ENCODE measurements around the gene CHMP4B.

The CHMP4B gene

DNA sequence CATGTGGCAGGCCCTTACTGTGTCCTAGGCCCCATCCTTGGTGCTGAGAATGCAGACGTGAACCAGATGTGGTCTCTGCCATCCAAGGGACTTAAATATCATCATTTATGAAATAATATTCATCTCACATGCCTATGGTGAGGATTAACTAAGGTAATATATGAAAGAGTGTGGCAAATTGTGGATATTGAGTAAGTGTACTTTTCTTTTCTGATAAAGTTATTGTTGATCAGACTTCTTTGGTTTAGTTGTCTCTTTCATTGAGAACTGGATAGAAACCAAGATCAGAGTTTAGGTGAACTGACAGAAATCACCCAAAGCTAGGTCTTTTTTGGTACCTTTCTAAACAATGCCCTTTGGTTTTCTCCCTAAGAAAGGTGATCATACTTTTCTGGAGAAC, 5.0 kb downstream of the CHMP4B start:
- no peak for DNase-seq (ENCODE audit: insufficient read length, low spot score)
- no peak for FAIRE-seq

DNA sequence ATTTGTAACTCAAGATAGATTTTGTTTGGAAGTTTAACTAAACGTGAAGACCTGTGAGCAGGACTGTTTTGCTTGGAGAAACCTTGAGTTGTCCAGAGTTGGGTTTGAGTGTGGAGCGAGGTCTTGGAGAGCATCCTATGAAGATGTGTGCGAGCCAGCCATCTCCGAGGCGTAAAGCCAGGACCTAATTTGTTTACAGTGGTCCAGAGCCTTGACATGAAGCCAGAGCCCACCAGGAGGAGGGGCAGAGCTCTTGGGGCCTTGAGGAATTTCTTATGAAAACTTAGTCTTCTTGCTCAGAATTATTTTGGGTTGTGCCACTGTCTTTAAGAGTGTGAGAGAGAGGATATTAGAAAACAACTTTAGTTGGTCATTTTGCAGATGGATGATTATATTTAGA, 6.3 kb downstream of the CHMP4B start:
- DNase-seq (ENCODE audit: insufficient read length, low spot score) (no peak), FAIRE-seq (no peak)

DNA sequence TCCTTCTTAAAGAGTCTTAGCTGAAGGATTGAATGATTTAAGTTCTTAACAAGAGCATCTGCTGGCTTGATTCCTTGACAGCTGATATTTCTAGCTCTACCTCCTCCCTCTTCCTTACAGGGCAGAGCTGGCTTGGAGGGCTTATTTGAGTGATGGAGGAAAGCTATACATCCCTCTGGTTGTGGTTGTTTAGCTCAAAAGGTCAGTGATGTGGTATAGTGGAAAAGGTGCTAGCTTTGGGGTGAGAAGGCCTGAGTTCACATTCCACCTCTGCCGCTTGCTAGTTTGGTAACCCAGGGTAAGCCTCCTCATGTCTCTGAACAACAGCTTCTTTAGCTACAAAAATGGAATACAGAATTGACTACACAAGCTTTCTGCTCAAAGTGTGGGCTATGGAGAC, 8.3 kb downstream of the CHMP4B start:
- FAIRE-seq (no peak), DNase-seq (ENCODE audit: insufficient read length, low spot score) (no peak)

DNA sequence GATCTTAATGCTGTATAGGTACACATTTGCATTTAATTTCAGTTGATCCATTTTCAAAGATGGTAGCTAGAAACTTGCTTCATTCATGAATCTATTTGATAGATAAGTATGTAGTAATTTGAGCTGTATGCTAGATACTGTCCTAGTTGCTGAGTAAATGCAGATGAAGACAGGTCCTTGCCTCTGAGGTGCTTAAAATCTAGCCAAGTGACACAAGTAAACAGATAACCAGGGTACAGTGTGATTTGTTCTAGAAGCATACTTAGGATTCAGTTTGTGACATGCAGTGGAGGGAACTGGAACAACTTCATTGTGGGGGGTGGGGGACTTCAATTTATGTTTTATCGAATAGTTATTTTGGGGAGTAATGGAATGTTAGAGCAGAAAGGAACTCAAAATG, 9.2 kb downstream of the CHMP4B start:
- FAIRE-seq (no peak), DNase-seq (ENCODE audit: insufficient read length, low spot score) (no peak)

DNA sequence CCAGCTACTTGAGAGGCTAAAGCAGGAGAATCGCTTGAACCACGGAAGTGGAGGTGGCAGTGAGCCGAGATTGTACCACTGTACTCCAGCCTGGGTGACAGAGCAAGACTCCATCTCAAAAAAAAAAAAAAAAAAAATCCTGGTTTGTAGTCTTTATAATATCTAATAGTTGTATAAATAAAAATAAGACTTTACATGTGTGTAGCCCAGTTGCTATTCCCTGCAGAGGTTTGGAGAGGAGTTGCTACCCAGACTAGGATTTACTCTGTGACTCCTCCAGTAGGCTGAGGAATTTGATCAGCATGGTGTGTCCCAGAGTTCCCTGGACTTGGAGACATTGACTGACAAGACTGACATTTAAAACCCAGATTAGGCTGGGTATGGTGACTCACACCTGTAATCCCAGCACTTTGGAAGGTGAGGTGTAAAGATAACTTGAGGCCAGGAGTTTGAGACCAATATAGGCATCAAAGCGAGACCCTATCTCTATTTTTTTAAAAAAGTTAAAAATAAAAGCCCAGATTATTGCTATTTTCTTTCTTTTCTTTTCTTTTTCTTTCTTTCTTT, 10.2 kb downstream of the CHMP4B start:
- no peak for FAIRE-seq
- no peak for DNase-seq (ENCODE audit: insufficient read length, low spot score)

DNA sequence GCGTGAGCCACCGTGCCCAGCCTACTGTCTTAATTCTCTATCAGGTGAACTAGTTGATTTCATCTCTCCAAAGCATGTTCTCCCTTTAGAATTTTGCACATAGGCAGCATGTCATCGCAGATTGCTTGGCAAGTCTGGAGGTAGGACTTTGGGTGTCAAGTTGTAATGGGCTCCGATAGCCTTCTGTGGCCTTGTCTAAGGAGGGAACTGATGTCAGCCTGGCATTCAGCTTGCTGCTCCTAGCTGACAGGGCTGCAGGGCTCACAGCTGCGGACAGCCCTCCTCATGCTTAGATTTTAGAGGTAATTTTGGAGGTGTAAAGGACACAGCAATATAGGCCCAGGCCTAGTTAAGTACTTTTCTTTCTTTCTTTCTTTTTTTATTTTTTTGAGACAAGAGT, 11.3 kb downstream of the CHMP4B start:
- no peak for FAIRE-seq
- DNase-seq (ENCODE audit: insufficient read length, low spot score): no peak

DNA sequence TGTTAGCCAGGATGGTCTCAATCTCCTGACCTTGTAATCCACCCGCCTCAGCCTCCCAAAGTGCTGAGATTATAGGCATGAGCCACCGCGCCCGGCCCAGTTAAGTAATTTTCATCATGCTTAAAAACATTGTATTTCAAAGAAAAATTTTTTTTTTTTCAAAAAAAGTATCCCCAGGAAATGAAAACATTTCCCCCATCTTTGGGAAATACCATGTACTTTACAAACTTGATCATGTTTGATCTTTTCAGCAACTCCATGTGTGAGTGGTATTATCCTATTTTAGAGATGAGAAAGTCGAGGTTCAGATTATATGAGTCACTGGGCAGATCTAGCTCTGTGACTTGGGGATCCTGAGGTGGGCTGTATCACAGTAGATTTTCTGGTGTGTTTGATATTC, 11.8 kb downstream of the CHMP4B start:
- no peak for FAIRE-seq
- no peak for DNase-seq (ENCODE audit: insufficient read length, low spot score)

DNA sequence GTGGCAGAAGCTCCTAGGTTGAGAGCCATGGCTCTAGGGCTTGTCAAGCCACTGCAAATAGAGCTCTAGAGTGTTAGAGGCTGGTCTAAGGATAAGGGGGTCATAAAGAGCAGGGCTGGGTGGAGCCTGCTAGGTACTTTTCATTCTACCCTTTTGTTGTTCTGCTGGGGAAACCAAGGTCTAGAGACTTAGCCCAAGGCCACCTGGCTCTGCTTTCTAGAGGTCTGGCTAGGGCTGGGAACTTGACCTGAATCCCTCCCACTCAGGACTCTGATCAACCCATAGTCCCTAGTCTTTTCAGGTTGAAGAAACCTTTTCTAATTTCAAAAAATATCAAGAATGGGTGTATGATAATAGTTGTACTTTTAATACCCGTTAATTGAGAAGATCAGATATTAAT, 13.7 kb downstream of the CHMP4B start:
- FAIRE-seq (no peak), DNase-seq (ENCODE audit: insufficient read length, low spot score) (no peak)

DNA sequence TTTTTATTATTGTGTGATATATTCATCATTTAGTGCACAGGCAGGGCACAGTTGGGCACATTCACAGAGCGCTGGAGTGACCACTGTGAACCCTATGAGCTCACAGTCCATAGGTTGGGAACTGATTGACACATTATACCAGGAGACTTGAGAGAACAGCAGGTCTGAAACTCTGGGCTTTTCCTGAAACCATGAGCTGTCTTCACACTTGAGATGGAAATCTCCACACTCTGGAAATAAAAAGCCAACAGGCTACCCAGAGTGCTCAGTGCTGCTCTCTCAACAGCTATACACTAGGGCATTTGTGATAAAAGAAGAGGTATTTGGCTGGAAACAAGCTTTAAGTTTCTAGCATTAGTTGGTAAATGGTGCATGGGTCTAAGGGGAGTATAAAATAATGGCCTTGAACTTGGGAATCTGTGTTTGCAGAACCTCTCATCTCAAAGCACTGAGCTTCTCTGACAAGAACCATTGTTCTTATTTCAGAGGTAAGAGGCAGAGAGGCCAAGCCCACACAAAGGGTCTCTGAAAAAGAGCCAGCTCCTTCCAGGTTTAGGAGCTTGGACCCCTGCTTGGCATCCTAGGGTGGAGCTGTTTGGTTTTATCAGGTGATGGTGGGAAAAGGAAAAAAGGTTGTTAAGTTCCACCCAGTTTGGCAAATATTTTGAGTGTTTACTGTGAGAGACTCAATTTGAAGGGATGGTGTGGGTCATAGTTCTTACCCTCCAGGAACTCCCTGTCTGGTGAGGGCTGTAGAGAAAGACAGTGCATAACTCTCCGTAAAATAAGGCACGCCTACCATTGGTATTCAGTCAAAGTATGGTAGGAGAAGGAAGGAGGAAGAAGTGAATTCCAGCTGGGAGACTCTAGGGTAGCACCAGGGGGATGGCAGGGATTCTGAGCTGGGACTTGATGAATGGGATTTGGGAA, 14.5 kb downstream of the CHMP4B start:
- DNase-seq (ENCODE audit: insufficient read length, low spot score) (no peak), FAIRE-seq (no peak)

DNA sequence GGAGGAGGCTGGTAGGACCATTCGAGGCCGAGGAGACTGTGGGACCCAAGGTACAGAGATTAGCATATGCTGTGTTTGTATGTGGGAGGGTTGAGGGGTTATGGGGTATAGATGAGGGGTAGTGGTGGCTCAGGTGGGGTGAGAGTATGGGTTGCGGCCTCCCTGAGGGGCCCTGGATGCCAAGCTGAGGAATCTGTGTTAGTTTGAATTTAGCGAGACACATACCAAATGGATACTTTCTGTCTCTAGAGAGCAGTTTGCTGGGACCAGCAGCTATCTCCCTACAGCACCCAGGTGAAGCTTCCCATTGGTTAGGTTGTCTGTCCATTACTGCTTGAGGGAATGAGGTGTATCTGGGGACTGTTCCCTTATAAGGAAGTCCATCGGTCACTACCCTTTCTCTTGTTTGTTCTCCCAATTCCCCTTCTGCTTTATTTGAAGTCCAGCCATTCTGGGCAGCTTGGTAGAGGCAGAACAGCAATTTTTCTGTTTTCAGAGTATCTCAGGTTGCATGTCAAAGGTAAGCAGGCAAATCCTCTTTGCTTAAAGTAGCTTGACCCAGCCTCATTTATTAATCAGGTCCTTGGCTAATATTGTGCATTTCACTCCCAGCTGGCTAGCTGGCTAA, 15.2 kb downstream of the CHMP4B start:
- FAIRE-seq (no peak), DNase-seq (ENCODE audit: insufficient read length, low spot score) (no peak)

DNA sequence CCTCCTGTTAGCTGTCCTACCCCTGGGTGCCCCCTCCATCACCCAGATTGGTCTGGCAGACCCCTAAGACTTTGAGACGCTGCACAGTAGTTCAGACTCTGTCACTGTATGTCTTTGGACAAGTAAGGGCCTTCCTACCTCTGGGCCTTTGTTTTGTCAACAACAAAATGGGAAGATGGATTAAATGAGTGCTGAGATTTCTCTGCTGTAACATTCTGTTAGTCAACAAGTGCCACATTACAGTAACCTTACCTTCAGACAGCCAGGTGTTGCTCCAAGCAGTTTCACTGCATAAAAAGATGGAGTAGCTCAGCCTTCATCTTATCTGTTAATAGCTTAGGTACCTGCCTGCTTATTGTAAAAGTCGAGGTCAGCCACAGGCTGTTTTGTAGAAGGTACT, 16.0 kb downstream of the CHMP4B start:
- DNase-seq (ENCODE audit: insufficient read length, low spot score) (no peak), FAIRE-seq (no peak)

DNA sequence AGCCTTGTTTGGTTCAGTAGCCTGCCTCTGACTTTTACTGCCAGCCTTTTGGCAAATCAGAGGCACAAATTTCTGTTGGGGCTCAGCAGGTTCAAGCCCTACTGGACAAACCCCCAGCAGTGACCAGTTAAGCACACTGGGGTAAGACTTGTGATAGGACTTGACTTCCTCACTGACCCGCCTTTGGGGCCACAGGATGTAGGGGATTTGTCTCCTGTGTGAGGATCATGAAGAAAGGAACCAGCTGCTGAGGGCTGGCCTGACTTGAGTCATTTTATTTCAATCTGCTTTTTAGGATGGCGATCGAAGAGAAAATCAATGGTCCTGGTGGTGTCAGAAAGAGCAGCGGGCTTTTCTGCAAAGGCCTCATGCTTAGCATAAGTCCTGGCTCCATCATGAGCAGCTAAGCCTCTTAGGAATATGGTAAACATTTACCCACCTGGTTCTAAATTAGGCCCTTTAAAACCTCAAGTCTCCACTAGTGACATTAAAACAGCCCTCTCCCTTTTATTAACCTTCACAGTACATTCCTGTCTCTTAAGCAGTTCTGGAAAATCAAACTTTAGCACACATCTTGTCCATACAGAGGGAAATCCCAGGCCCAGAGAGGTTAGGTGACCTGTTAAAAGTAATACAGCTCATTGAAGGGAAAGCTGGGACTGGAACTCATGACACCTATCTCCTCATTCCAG, 16.6 kb downstream of the CHMP4B start:
- DNase-seq (ENCODE audit: insufficient read length, low spot score): no peak
- FAIRE-seq: no peak

DNA sequence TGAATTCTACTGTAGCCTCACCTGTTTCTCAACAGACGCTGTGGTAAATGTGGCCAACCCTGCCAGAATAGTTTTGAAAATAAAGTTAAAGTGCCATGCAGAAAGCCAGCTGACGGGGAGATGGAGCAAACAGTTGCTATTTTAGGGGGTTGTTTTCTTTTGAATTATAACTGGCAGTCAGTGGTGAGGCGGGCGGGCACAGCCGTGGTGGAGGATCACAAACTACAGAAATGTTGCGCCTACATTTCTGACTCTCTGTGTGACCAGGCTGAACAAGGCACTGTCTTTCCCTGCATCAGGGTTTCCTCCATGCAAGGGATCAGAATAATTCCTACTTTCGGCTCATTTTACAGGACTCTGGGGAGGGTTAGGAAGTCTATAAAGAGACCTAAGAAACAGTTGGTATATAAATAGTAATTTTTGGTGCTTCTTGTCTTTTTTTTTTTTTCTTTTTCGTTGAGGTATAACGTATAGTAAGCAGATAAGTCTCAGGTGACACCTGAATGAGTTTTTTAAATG, 17.2 kb downstream of the CHMP4B start:
- DNase-seq (ENCODE audit: insufficient read length, low spot score) (no peak), FAIRE-seq (no peak)

DNA sequence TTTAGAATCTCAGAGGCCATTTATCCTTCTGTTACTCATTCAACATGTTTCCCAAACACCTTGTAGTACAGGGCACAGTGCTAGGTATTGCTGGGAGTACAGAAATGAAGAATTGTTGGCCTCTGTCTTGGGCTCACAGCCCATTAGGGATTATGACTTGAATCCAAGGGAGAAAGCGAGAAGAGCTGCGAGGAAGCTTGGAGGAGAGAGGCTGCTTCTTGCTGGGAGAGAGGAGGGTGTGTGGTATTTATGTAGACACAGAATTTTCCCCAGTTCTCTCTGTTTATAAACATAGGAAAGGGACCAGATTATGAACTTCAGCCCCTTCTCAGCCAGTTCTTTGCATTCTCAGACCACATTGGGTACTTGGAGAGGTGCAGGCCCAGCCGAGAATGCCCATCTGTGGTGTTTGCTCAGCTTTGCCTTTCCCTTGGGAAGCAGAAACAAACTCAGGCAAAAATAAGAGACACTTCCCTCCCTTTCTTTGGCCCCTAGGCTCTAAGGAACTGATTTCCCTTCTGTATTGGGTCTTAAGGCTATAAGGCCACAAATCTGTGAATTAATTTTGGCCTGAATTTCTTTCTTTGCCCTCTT, 17.9 kb downstream of the CHMP4B start:
- no peak for DNase-seq (ENCODE audit: insufficient read length, low spot score)
- FAIRE-seq: no peak

DNA sequence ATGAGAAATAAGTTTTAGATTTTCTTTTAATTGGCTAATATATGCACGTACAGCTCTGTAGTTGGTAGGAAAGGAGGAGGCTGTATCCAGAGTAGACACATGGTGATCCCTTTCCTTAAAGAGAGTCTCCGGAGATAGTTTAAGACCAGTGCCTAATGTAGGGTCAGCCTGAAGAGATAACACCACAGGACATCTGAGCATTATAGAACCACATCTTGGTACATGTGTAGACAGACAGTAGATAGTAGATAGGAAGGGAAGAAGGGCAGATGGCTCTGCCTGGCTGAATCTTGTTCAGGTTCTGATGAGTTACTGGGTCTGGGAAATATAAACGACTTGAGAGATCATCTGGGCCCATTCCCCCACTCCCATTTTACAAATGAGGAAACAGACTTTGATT, 18.5 kb downstream of the CHMP4B start:
- DNase-seq (ENCODE audit: insufficient read length, low spot score): no peak
- FAIRE-seq: no peak

DNA sequence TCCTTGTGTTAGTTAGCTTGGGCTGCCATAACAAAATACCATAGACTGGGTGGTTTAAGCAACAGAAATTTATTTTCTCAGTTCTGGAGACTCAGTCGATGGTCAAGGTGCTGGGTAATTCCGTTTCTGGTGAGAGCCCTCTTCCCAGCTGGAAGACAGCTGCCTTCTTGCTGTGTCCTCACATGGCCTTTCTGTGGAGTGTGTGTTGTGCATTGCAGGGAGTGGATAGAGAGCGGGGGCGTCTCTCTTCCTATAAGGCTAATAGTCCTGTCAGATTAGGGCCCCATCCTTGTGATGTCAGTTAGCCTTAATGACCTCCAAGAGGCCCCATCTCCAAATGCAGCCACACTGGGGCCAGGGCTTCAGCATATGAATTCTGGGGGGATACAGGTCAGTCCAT, 19.2 kb downstream of the CHMP4B start:
- no peak for DNase-seq (ENCODE audit: insufficient read length, low spot score)
- no peak for FAIRE-seq

DNA sequence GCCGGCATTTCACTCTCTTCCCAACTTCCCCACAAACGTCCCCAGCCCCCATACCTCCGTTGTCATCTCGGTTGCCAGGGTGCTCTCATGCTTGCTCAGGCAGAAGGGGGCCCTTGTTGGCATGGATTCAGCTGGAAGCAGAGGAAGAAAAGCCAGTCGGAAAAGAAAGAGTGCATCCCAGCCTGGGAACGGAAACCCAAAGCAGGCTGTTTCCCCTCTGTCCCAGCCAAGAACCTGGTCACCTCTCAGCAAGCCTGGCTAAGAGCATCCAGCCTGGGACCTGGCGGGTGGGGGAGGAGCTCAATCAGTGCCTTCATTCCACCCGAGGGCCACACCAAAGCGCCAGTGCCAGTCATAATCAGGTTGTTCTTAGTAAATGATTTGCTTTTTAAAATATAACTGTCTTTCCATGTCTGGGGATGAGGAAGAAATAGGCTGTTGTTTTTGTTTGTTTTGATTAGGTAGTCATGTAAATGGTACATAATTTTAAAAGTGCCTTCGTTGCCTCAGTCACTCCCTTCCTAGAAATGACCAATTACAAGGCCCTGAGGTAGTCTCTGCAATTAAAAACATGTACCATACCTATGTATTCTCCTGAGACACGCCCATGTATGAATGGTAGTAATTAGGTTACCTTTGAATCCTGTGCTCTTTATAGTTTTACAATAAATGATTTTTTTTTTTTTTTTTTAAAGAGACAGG, 21.1 kb downstream of the CHMP4B start:
- FAIRE-seq: no peak

DNA sequence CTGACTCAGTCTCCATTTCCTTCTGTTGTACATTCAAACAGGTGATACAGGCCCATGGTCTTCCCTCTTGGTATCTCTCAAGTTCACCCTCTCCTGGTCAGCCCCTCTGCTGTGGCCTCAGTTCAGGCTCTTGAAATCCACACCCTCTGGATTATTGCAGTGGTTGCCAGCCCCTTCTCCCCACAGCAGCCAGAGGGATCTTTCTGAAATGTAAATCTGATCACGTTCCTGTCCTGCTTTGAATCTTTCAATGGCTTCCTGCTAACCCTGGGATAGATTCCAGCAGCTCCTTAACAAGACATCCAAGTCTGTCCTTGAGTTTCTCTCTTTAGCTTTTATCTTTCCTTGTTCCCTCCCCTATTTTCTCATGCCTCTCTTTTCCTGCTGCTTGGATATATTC, 22.2 kb downstream of the CHMP4B start:
- DNase-seq (ENCODE audit: insufficient read length, low spot score): no peak
- FAIRE-seq: no peak

More for the DNA sequence above, 21.1 kb downstream of the CHMP4B start:
- no peak for DNase-seq (ENCODE audit: insufficient read length, low spot score)

DNA sequence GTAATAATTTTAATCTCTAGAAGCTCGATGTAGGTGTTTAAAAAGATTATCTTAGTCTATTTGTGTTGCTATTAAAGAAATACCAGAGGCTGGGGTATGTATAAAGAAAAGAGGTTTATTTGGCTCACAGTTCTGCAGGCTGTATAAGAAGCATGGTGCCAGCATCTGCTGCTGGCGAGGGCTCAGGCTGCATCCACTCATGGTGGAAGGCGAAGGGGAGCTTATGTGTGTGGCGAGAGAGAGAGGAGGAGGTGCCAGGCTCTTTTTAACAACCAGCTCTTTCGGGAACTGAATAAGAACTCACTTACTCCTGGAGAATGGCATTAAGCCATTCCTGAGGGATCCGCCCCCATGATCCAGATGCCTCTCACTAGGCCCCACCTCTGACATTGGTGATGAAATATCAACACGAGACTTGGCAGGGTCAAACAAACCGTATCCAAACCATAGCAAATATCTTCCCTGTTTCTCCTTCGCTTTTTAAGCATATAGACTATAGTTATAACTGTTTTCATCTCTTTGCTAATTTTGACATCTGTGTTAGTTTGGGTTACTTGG, 24.5 kb downstream of the CHMP4B start:
- FAIRE-seq: no peak
- no peak for DNase-seq (ENCODE audit: insufficient read length, low spot score)

DNA sequence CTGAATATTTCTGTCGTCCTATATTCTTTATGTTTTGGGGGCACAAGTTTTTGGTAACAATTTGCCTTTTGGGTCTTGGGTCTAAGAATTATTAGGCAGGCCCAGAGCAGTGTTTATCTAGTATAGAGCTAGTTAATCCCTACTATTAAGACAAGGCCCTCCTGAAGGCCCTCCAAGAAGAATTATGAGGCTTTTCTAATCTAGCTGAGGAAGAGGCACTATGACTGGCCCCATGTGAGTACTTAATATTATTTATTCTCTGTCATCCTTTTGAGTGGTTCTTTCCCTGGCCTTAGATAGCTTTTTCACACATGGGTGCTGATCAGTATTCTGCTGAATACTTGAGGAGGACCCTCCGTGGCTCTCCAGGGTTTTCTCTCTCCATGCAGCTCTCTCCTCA, 25.1 kb downstream of the CHMP4B start:
- no peak for DNase-seq (ENCODE audit: insufficient read length, low spot score)
- no peak for FAIRE-seq

All from HTR-8/SVneo (cell line).